Stimulated activated CD8-positive, alpha-beta memory T cell treated with anti-CD3 and anti-CD28 coated beads, Interleukin-12 subunit alpha, Interleukin-12 subunit beta, amount 100 ng/mL, for 4 hours (primary cell): ENCODE results near the gene SMG1.
"Not testable (repeated sequence)": the region's sequence is repeated elsewhere in the genome, so short reads cannot be mapped to it uniquely, and the experiment has no call there.

Source experiments
- DNase-seq: peaks from one replicate; pipeline ENCODE4 v3.0.0-alpha.2; 2020; ENCODE audit warnings: low read depth

SMG1 gene

GRCh38 chr16:18799500-18799899, 126.7 kb downstream of the SMG1 start:
- no peak for DNase-seq

- DNase-seq, result no peak
These were observed 128.5 kb downstream of the SMG1 start for GRCh38 chr16:18797746-18798145.

GRCh38 chr16:18796377-18796776, 129.8 kb downstream of the SMG1 start:
- no peak for DNase-seq

GRCh38 chr16:18792836-18793433, 133.3 kb downstream of the SMG1 start:
- DNase-seq, result no peak

GRCh38 chr16:18789850-18790706, 136.1 kb downstream of the SMG1 start, which contains the start of gene RPS15A:
Gene RPS15A (minus strand): TSS chr16:18790334. CDS start chr16:18789113, 1,221 bp downstream.
- peak; percentile 77 for DNase-seq

GRCh38 chr16:18789515-18789849, 136.7 kb downstream of the SMG1 start:
- DNase-seq, result no peak

GRCh38 chr16:18788828-18789514, 137.2 kb downstream of the SMG1 start:
- DNase-seq, result no peak

- DNase-seq, result no peak
These were observed 141.1 kb downstream of the SMG1 start for GRCh38 chr16:18784917-18785623.

GRCh38 chr16:18783430-18784341, 142.5 kb downstream of the SMG1 start:
- no peak for DNase-seq

- DNase-seq, result no peak
These were observed 143.3 kb downstream of the SMG1 start for GRCh38 chr16:18782697-18783429.

GRCh38 chr16:18781232-18781631, 145.0 kb downstream of the SMG1 start:
- DNase-seq, result not testable (repeated sequence)

- not testable (repeated sequence) for DNase-seq
These were observed 145.7 kb downstream of the SMG1 start for GRCh38 chr16:18780460-18781026.

GRCh38 chr16:18777664-18778063, 148.5 kb downstream of the SMG1 start:
- not testable (repeated sequence) for DNase-seq

GRCh38 chr16:18776334-18776733, 149.9 kb downstream of the SMG1 start:
- not testable (repeated sequence) for DNase-seq

GRCh38 chr16:18774651-18775050, 151.6 kb downstream of the SMG1 start:
- not testable (repeated sequence) for DNase-seq

- not testable (repeated sequence) for DNase-seq
These were observed 154.0 kb downstream of the SMG1 start for GRCh38 chr16:18772171-18772570.

- DNase-seq, result not testable (repeated sequence)
These were observed 155.8 kb downstream of the SMG1 start for GRCh38 chr16:18770336-18770962.

- DNase-seq, result not testable (repeated sequence)
These were observed 159.0 kb downstream of the SMG1 start for GRCh38 chr16:18767217-18767616.

- not testable (repeated sequence) for DNase-seq
These were observed 163.5 kb downstream of the SMG1 start for GRCh38 chr16:18762713-18763112.
